CD4-positive, alpha-beta T cell treated with Interleukin-15 for 4 hours (primary cell): ENCODE results near the gene RING1.

ENCODE experiments used
- DNase-seq: peaks from one replicate; pipeline ENCODE4 v3.0.0-alpha.2; 2020; ENCODE audit warnings: low spot score

The RING1 gene

DNA sequence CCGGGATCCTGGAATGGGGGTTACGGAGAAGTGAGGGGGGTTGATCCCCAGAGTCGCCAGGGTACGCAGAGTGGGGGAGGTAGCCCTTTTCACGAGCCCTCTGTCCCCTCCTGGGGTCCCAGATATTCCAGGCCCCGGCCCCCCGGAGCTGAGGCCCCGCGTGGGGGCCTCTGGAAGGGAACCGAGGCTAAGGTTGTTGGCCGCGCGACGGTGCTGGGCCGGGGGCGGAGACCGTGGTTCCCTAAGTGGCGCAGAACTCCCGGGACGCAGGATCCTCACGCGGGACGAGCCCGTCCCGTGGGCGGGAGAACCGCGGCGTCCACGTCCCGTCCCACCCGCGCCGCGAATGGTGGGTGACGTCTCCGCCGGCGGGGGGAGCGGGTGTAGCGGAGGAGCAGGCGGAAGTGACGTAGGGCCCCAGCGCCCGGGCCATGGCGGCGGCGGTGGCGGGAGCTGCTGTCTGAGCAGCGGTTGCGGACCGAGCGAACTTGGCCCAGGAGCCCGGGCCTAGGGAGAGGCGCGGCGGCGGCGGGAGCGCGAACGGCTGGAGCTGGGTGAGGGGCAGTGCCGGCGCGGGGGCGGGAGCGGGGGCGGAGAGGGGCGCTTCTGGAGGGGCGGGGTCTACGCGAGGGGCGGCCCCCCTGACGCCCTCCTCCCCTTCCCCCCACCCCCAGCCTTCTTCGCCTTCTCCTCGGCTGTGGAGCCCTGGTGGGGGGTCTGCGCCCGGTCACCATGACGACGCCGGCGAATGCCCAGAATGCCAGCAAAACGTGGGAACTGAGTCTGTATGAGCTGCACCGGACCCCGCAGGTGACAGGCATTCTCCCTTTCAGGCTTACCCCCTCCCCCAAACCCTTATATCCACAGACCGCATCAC is at the start of gene RING1:
RING1 (plus strand) TSS at position 410 of the 877 bp plus-strand sequence; CDS start at position 733, 323 bp downstream.
- DNase-seq: peak; percentile 81

DNA sequence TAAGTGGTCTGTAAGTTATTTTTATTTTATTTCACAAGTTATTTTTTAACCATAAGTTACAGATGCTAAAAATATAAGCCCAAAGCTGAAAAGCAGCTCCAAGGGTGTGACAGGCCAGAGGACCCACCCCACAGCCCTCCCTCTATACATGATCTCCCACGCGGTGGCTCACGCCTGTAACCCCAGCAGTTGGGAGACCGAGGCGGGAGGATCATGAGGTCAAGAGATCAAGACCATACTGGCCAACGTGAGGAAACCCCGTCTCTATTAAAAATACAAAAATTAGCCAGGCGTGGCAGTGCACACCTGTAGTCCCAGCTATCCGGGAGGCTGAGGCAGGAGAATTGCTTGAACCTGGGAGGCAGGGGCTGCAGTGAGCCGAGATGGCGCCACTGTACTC is 48.2 kb upstream of the RING1 start:
- DNase-seq: no peak

DNA sequence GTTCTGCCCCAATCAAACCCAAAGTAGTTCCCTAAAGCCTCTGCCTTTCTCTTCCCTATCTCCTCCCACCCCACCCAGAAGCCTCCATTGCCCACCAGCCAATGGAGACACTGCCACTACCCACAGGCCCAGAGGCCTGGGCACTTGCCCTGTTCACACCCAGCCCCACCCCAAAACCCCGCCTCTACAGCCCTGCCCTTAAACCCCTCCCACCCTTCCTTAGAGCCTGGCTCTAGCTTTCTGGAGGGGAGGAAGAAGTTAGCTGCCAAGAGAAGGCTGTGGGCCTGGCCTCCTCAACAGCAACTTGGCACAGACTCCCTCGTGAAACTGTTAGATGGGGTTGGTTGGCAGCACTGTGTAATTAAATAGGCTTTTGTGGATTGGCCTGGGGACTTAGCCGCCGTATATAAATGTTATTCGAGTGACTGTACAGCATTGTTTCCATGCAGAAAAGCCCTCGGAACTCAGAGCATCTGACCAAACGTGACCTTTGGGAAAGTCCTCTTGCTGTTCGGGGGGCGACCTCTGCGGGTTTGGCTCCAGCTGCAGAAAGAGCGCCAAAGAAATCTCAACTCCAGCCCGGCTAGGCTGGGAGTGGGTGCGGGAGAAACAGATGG is 47.5 kb upstream of the RING1 start:
- no peak for DNase-seq

DNA sequence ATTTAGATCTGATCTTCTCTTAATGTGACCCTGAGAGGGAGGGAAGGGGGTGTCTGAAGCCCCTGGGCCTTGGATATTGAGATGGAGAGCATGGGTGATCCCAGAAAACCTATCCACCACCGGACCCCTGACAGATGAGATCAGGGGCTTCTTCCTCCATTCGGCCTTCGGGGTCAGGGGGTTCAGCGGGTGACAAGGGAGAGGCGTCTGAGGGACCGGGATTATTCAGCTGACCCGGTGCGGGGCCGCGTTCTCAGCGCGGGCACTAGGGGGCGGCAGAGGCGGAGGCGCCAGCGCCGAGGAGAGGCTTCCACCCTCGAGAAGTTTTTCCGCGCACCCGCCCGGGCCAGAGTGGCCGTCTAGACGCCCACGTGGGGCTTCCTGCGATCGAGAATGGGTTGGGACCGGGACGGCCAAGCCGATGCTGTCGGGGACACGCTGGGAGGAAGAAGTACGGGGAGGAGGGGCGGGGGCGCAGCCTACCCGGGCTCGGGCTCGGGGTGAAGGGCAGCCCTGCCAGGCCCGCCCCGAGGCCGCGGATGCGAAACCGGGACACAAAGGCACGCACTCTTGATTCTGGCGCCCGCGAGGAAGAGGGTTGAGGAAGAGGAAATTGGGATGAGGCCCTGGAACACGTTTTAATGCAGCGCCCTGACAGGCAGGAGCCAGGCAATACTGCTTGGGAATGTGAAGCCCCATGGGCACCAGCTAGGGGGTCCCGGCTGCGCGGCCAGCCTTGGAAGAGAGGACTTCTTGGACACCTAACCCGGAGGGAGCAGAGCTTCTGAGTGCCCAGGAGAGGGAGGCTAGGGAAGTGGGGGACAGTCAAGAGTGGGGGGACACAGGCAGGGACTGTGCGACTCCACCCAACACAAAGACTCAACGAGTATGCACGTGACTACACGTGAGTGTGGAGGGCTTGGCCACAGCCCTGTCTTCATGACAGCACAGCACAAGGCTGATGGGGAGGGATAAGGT is 46.7 kb upstream of the RING1 start:
- DNase-seq: peak; percentile 85

DNA sequence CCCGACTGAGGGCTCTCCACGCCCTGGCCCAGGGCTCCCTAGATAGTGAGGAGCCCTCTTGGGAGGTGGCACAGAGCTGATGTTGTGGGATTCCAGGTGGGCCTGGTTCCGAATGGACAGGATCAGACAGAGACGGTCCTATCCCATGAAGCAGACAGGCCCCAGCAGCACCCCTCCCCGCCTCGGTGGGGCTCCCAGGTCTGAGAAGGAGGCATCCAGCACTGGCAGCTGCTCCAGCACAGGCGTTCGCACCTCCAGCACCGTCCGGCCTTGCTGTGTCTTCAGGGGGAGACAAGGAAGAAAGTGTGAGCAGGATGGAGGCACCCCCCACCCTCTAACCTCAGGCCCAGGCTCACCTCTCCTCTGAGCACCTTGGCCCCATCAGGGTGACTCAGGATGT is 44.8 kb upstream of the RING1 start:
- no peak for DNase-seq

DNA sequence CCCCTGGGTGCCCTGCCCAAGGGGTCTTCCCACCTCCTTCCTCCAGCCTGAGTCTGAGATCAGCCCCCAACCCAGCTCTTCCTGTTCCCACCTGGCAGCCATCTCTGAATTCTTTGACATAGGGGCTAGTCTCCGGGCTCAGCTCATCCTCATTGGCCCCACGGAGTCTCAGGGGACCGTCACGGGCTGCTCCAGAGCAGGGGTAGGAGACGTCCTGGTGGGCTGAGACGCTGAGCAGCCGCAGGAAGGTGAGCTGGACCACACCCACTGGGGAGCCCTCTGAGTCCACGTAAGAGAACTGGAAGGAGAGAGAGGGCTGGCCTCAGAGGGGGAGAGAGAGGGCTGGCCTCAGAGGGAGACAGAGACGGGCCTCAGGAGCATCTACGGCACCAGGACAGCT is 44.1 kb upstream of the RING1 start:
- DNase-seq: no peak

DNA sequence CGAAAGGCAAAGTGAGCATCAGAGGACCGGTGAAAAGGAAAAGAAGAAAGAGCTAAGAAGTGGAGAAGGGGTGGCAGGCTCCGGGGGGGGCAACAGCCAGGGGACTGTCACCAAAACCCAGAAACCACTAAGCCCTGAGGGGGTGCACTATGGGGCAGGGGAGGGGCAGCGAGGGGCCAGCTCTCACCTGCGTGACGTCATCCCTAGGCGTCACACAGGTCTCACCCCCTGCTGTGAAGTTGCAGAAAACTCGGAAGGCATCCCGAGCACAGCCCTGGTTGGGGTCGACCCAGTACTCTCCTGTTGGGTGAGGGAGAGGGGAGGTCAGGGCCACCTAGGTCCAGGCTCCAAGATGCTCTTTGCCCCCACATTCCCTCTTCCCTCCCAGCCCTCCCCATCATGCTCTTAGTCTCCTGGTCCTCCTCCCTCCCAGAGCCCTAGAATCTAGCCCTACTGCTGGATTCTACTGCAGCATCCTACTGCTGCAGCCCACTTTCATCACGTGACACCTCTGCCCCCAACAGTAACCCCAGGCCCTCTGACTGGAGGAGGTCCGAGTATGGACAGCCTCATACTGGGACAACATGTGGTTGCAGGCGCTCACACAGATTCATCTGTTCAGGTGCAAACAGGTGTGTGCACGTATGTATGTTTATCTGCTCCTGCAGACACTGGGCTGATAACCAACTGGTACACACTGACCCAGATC is 43.5 kb upstream of the RING1 start:
- DNase-seq: no peak

DNA sequence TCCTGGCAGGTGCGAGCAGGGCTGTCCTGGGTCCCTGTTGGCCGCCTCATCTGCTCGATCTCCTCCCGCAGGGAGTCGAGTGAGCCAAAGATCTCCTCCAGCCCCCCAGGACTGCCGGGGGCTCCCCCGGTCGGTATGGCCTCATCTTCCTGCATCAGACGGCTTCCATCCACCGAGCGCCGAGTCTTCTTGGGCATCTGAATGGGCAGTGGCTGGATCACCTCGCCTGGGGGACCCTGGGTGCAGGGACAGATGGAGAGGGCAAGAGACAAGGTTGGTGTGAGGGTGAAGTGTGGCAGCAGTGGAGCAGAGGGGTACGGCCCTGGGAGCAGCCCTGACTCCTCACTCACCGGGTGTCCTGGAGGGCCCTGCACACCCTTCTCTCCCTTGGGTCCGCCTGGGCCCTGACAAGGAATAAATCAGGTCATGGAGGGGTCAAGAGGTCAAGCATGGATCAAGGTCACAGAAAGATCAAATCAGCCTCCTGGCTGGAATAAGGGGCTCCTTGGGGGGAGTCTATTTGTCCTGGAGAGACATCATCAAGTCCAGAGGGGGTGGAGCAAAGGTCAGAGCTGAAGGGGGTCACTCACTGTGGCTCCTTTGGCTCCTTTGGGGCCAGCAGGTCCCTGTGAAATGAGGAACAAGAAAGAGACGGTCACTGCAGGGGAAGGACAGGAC is 42.6 kb upstream of the RING1 start:
- DNase-seq: no peak

DNA sequence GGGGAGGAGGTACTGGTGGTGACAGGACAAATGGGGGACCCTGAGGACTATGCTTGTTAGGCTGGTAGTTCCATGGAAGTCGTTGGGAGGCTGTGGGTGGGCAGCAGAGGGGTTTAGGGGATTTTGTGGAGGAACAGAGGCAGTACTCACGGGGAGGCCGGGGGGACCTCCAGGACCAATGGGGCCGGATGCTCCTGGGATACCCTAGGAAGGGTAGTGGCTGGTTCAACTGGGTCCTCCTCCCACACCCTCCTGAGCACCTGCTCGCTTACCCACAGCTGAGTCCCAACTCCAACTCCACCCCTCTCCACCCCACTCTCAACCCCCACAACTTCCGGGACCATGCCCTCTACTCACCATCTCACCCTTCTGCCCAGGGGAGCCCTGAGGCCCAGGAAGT is 41.9 kb upstream of the RING1 start:
- DNase-seq: no peak

DNA sequence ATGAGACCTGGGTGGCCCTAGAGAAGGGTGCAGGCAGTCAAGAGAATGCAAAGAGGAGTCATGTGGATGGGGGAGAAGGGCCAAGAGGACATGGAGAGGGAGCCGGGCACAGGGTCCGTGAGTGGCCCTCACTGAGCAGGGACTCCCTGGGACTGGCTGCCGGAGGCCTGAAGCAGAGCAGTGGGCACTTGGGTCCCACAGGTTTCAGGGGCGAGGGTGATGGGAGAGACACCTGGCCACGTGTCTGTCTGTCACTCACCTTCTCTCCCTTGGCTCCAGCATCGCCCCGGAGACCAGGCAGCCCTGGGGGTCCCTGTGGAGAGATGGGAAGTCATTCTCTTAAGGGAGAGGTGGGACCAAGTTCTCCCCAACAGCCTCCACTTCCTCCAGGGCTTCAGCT is 41.5 kb upstream of the RING1 start:
- no peak for DNase-seq

DNA sequence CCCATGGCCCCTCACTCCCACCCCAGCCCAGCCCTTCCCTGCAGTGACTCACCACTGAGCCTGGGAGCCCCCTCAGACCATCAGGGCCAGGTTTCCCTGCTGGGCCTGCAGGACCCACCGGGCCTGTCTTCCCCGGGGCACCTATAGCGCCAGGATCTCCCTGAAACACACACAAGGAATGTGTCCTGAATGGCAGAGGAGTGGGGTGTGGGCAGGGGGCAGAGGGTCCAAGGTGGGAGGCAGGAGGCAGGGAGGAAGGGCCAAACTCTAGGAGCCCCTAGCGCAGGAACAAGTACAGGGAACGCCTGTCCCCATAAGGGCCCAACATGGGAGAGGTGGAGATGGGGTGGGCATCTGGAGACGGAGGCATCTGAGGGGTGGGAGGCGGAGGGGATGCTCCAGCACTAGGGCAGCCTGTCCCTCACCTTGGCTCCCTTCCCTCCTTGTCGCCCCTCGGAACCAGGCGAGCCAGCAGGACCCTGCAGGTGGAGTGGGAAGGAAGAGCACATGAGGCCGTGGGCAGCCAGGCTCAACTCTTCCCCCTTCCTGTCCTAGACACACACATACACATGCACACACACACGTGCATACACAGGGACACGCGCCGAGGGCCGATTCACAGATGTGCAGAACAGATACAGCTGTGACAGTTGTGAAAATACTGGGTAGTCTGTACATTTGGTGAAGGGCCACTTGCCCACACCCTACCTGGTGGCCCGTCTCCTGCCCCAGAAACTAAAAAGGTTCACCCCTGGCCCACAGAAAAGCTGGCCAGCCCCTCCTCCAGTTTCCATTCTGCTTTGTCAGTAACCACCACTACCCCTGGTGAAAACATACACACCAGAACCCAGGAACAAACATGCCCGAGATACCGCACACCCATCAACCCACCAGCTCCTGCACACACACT is 40.7 kb upstream of the RING1 start:
- no peak for DNase-seq

DNA sequence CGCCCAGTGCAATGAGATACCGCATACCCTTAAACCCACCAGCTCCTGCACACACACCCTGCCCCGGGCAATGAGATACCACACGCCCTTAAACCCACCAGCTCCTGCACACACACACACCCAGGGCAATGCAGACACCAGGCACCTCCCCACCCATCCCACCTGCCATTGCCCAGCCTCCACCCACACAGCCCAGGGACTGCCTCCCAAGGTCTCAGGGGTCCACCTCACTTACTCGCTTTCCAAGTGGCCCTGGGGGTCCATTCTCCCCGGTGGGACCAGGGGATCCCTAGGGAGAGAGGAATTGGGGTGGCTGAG is 40.1 kb upstream of the RING1 start:
- DNase-seq: no peak

DNA sequence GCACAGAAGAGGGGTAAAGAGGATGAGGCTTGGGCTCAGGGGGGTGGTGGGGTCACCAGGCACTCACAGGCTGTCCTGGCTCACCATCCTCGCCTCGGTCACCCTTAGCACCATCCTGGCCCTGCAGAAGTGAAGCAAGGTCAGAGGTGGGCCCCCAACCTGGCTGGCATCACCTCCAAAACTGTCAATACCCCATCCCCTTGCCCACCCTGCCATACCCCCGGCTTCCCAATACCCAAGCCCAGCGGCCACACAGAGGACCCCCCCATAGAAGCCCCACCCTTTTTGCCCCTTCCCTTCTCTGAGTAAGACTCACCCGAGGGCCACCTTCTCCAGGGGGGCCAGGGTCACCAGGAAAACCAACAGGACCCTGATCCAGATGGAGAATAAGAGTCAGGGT is 39.7 kb upstream of the RING1 start:
- no peak for DNase-seq

DNA sequence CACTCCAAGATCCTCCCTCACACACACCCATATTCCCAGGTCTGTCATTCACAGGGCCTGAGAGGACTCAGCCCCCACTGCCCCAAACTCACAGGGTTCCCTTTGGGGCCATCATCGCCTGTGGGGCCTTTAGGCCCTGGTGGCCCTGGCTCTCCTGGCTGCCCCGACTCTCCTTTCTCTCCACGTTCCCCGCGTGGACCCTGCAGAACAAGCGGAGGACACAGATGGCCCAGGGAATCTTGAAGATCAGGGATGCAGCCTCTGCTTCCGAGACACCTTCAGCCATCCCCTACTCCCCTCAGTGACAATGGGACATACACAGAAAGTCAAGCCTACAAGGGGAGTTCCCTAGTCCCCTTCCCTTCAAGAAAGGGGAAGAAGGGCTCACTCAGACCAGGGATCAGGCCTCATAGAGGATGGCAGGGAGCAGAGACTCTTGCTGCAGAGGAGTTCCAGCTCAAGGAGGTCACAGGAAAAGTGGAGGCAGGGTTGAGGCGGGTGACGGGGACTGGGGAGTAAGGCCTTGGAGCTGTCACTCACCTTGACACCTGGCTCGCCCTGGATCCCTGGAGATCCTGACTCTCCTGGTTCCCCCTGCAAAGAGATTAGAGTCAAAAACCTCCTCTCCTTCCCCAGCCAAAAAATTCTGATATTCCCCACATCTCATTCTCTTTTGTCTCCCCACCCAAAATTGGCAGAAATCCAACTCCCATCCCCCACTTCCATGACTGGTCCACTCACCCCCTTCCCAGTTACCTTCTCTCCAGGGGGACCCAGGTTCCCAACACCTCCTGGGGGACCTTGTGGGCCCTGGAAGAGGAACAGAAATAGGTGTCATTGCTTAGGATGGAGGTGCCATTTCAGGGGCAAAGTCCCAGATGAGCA is 38.8 kb upstream of the RING1 start:
- DNase-seq: no peak

DNA sequence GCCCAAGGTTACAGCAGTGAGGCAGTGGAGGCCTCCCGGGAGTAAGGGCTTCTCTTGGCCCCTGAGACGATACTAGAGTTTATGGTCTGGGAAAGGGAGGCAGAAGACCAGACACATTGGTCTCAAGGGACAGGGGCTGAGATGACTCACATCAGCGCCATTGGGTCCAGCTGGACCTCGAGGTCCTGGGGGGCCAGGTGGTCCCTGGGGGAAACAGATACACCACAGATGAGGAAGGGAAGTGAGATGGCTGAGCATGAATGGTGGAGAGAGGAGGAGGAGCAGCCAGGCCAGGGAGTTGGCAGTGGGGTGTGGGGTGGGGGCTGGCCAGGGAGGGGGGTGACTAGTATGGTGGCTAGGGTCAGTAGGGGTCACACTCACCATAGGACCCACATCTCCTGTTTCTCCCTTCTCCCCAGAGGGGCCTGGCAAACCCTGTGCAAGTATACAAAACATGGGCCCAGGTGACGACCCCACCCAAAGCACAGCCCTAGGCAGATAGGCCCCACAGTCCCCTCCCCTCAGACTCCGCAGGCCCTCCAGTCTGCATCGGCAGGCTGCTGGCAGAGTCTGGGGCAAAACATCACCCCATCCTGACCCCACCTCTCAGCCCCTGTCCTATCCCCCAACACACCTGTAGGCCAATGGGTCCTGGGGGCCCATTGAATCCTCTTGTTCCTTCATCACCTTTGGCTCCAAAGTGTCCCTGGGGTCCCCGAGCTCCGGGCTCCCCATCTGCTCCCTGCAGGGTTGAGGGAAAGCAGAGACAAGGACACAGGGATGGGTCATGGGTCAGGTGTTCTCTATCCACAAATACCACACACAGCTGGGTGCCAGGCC is 37.9 kb upstream of the RING1 start:
- no peak for DNase-seq

DNA sequence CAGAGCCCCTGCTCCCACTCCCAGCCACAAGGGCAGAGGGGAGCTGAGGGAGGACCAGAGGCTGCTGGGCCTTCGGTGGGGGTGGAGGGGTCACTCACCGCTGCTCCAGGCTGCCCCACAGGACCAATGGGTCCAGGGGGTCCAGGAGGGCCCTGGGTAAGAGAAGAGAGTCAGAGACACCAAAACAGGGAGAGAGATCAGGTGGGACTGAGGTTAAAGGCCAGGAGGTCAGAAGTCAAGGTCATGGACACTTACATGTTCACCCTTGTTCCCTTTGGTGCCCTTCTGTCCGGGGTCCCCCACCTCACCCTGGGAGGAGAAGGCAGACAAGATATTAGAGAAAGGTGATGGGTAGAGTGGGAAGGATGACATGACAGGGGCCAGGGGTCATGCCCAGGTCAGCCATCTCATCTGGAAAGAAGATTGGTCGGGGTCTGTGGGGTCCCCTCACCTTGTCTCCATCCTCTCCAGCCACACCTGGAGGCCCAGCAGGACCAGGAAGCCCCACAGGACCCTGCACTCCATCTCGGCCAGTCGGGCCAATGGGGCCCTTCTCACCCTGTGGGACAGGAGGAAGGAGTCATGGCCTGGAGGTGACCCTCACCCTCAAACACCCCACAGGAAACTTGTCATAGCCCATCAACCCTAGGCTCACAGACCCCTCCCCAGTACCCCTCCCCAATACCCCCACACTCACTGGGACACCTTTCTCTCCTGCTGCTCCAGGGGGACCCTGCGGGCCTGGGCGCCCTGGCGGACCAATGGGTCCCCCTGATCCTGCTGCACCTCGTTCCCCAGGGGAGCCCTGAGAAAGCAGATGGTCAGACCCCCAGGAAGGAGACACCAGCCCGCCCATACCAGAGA is 37.1 kb upstream of the RING1 start:
- no peak for DNase-seq
